A172 (cell line): ENCODE data around the gene CCDC27. TPM values are rescaled to one million over a fixed set of nuclear protein-coding genes. Genes with fewer than 3 reads are reported as not detected.
"Not testable (repeated sequence)": the region's sequence is repeated elsewhere in the genome, so short reads cannot be mapped to it uniquely, and the experiment has no call there.

Source experiments
- DNase-seq: peaks from one replicate; pipeline ENCODE4 v3.0.0-alpha.2; 2015; ENCODE audit warnings: low spot score
- total RNA-seq: library from RNA; depleted of rRNA; stranded (reverse); fragments of >200 nt; shearing (Covaris generic); gene quantifications from 2 replicates; pipeline ENCODE4 v1.2.3, GENCODE V29; 2014

Gene CCDC27
- total RNA-seq, 1 experiment from 2014 or later: not detected

GRCh38 chr1:3789421-3790300, 37.4 kb downstream of the CCDC27 start:
- no peak for DNase-seq

DNA sequence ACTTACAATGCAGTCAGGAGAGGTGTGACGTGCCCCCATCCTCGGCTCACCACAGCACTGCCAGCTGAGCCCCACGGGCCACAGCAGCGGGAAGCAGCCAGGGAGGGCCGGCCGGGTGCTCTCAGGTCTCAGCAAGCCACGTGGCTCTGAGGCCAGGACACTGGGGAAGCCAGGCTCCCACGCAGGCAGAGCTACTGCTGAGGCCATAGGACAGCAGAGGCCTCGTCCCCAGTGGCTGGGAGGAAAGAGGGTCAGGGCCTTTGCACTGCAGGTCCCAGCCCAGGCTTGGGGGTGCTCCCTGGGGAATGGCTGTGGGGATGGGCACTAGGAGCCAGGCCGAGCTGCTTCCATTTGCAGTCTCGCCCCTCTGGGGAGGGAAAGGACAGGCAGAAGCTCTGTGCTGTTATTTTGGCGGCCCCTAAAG, 38.3 kb downstream of the CCDC27 start:
- DNase-seq: no peak

DNA sequence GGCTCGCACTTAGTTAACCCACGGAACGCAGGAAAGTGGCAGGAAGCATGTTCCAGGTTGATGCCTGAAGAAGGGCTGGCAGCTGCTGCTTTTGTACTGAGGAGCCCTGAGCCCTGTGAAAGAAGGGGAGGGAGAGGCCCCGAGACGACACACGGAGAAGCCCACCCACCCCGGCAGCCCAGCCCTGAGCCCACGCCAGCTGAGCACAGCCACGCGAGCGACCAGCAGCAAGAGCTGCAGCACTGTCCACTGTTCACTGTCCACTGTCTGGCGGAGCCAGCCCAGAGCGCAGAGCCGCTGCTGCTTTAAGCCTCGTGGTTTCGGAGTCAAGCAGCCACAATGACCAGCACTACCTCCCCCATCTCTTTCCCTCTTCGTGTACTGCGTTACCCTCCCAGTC, 38.7 kb downstream of the CCDC27 start:
- no peak for DNase-seq

DNA sequence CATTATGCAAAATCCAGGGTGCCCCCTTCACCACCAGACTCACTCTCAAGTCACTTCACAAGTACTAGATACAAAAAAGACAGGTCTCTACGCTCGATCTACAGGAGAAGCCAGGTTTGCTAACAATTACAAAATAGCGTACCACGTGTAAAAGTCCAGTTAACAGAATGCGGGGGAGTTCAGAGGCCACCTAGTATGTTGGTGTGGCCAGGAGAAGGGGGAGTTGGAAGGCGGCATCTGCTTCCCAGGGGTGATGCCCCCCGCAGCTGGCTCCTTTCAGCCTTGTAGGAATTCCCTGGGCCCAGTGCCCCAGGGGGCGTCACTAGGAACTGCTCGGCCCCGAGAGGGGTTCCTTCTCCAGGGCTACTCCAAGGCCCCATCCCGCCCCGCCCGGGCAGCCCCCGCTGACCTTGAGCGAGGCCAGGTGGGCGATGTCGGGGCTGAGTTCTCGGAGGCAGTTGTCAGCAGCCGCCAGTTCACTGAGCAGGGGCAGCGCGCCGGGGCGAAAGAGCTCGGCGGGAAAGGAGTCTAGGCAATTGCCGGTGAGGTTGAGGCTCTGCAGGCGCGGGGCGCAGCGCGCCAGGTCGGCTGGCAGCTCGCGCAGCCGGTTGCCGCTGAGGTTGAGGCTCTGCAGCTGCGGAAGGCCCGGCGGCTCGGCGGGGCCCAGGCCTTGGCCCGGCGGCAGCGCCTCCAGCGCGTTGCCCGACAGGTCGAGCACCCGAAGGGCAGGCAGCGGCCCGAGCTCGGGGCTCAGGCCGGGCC, 43.4 kb downstream of the CCDC27 start:
- DNase-seq: no peak

DNA sequence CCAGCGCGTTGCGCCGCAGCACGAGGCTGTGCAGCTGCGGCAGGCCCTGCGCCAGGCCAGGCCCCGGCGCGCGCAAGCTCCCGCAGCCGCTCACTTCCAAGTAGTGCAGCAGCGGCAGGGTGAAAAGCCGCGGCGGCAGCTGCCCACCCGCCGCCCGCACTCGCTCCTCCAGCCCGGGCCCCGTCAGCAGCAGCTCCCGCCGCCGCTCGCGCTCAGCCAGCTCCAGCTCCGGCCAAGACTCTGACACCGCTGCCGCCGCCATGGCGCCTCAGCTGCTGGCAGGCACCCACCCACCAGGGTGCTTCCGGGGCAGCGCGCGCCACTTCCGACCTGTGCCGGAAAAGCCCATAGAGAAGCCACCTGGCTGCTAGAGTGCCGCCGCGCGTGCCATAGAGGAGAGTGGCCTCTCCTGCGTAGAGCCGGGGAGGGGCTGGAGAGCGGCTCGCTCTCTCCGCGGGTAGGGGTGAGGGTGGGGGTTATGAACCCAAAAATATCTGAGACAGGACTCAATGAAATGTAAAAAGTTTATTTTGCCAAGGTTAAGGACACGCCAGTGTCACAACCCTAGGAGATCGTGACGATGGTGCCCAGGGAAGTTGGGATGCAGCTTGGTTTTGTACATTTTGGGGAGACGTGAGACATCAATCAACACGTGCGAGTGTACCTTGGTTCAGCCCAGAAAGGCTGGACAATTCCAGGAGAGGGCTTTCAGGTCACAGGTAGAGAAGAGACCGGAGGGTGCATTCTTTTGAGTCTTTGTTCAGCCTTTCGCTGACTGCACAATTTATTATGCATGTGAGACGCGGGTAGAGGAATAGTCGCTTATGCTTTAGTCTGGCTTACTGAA, 44.2 kb downstream of the CCDC27 start, which contains the start of gene LRRC47:
Gene LRRC47, minus strand, starts transcription at position 284 of the 847 bp plus-strand sequence. Its CDS starts 22 bp downstream, at position 262.
- peak; percentile 76 for DNase-seq

DNA sequence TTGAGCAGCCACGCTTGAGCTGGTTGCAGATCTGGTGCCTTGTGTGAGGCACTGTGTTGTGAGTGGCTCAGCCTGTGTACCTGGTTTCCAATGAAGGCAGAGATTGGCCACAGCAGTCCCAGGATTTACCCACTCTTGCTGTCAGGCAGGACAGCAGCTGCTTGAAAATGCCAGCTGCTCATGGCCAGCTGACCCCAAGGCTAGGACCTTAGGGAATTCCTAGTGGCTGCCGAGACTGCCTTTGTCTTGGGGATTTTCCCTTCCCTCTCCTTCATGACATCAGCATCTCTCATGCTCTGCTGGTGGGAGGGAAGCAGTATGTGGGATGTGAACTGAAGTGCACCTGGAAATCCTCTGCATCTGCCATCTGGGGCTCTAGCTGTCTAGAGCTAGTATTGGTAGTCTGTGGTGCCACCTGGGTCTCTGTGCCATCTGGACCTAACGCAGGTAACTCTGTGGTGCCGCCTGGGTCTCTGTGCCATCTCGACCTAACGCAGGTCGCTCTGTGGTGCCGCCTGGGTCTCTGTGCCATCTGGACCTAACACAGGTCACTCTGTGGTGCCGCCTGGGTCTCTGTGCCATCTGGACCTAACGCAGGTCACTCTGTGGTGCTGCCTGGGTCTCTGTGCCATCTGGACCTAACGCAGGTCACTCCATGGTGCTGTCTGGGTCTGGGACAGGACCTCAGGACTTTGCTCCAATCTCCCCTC, 47.9 kb downstream of the CCDC27 start:
- DNase-seq: no peak

DNA sequence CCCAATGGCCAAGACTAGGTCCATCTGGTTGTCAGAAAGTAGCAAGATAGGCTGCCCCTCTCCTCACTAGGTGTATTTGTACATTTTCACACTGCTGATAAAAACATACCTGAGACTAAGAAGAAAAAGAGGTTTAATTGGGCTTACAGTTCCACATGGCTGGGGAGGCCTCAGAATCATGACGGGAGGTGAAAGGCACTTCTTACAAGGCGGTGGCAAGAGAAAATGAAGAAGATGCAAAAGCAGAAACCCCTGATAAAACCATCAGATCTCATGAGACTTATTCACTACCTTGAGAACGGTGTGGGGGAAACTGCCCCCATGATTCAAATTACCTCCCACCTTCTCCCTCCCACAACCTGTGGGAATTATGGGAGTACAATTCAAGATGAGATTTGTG, 48.5 kb downstream of the CCDC27 start:
- not testable (repeated sequence) for DNase-seq

DNA sequence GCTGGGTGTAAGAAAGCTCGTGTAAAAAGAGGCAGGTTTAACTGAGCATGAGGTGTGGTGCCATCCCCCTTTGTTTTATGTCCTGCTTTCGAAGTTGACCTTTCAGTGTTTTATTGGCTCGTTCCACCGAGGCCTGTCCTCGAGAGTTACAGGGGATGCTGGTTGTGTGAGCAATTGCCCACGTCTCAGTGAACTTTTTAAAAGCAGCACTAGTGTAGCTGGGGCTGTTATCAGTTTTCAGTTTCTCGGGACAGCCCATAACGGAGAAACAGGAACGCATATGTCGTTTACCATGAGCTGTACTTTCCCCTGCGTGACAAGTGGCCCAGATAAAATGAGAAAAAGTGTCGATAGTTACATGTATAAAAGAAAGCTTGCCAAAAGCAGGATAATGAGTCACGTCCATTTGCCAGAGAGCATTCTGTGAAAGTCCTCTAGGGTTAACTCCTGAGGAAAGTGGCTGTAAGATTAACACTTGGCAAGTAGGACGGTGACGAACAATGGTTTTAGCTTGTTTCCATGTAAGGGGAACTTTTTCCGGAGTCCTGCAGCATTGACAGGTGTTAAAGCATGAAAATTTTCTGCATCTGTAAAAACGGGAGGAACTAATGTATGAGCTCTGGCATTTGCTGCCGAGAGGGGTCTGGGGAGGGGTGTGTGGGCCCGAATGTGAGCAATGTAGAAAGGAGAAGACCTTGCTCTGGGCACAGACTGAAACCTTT, 51.8 kb downstream of the CCDC27 start:
- no peak for DNase-seq

GRCh38 chr1:3804627-3804944, 52.3 kb downstream of the CCDC27 start:
- DNase-seq: not testable (repeated sequence)

- DNase-seq: no peak
Measured at GRCh38 chr1:3805038-3805437, 52.8 kb downstream of the CCDC27 start.

DNA sequence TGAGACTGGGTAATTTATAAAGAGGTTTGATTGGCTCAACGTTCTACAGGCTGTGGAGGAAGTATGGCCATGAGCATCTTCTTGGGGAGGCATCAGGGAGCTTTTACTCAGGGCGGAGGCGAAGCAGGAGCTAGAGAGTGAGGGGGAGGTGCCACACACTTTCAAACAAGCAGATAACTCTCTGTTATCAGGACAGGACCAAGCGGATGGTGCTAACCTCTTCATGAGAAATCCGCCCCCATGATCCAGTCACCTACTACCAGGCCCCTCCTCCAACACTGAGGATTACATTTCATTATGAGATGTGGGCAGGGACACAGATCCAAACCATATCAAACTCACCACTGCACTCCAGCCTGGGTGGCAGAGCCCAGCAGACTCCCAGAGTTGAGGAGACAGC, 55.5 kb downstream of the CCDC27 start:
- no peak for DNase-seq

GRCh38 chr1:3809680-3810079, 57.4 kb downstream of the CCDC27 start:
- DNase-seq: no peak

- not testable (repeated sequence) for DNase-seq
Measured at GRCh38 chr1:3810149-3810761, 58.0 kb downstream of the CCDC27 start.

GRCh38 chr1:3811595-3811911, 59.3 kb downstream of the CCDC27 start:
- DNase-seq: no peak

DNA sequence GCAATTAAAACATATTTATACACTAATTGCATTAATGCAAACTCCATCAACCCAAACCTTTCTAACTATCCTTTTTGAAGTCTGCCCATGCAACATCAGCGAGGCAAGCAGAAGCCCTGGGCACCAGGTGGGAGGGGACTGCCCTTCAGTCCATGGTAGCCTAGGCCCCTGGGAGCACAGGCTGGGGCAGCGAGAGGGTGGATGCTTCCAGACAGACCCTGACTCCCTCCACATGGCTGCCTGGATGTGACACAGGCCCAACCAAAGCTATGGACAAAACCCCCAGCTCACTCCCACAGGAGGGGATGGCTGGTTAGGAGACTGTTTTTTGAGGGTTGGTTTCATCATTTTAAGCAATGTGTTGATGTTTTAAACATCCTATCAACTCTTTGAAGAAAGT, 61.8 kb downstream of the CCDC27 start:
- DNase-seq: no peak

- DNase-seq: no peak
Measured at GRCh38 chr1:3814771-3815561, 62.7 kb downstream of the CCDC27 start.

- no peak for DNase-seq
Measured at GRCh38 chr1:3816331-3817137, 64.3 kb downstream of the CCDC27 start.

- no peak for DNase-seq
Measured at GRCh38 chr1:3817138-3817740, 65.0 kb downstream of the CCDC27 start.
